ENCODE results near the gene PDGFRB.

PDGFRB gene

DNA sequence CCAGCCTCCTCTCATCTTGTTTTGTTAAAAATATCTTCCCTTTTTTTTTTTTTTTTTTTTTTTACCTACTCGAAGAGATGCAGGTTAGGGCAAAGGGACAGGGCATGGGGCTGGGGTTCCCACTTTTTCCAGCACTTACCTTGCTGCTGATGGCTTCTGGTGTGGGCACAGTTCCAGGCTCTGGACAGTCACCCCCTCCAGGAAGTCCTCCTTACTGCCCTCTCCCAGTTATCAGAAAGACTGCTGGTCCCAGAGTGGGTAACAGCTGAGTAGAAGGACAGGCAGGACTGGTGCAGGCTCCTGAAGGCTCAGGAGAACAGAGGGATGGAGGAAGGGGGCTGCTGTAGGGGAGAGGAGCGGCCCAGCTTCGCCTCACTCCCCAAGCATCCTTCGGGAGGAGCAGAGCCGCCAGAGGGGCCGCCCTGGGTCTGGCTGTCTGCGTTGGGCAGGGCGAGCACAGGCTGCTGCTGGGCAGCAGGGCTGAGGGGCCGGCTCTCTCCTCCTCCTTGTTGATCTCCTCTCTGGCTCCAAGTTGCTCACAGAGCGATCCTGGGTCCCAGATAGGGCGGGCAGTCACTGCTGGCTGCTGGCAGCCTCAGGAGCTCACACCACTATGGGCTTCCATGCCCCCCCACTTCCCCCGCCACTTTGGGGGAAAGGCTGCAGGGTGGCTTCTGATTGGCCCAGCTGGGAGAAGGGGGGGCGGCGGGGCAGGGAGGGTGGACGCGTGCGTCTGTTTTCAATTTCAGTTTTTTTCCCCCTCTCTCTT, at the start of gene PDGFRB:
TSS of gene PDGFRB (minus strand) at position 588 of the 769 bp plus-strand sequence. CDS start 18,798 bp downstream, outside the sequence.
- DNase-seq (ENCODE audit: low read depth), result peak; percentile 35

DNA sequence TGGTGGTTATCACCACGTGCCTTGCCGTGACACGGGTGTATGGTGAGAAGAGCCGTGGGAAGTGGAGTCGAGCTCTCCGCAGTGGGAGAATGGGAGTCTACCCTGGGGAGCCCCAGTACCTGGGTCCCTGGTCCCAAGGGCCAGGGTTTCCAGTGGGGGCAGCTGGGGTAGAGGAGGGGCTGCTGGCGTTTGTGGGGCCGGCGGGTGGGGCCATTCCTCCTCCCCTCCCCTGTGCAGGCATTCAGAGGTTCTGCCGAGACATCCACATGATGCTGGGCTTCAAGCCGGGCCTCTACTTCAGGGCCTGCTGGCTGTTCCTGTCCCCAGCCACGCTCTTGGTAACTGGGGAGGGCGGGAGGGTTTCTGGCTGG, 48.9 kb upstream of the PDGFRB start:
- DNase-seq (ENCODE audit: low read depth), result no peak

DNA sequence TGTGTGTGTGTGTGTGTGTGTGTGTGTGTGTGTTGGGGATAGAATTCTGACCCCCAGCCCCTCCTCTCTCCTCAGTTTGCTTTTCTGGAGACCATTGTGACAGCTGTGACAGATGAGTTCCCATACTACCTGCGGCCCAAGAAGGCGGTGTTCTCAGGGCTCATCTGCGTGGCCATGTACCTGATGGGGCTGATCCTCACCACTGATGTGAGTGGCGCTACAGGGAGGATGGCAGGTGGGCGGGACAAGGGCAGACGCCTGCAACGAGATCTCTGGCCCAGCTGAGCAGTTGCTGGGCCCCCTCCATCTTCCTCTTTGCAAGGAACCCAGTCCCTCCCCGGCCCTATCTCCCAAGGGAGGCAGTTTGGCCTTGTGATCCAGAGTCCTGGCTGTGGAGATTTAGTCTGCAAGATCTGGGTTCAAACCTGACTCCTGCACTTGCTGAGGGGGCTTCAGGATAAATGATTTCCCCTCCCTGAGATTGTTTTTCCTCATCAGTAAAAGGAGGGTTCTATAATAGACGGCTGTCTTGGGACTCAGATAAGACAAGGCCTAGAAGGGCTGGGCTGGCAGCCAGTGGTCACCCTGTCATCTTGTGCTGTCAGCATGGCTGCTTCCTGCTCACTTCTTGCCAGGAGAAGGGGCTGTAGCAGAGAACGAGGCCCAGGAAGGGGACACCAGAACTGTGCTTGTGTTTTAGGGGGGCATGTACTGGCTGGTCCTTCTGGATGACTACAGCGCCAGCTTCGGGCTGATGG, 48.4 kb upstream of the PDGFRB start:
- DNase-seq (ENCODE audit: low read depth), result no peak

DNA sequence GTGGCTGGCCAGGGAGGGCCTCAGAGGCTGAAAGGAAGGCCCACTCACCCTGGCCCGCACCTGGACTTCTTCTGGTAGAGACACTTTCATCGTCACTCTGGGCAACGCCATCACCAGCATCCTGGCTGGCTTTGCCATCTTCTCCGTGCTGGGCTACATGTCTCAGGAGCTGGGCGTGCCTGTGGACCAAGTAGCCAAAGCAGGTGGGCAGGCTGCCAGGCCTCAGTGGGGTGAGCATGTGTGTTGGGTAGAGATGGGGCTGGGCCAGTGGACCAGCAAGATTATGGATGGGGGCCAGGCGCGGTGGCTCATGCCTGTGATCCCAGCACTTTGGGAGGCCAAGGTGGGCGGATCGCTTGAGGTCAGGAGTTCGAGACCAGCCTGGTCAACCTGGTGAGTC, 46.9 kb upstream of the PDGFRB start:
- no peak for DNase-seq (ENCODE audit: low read depth)

DNA sequence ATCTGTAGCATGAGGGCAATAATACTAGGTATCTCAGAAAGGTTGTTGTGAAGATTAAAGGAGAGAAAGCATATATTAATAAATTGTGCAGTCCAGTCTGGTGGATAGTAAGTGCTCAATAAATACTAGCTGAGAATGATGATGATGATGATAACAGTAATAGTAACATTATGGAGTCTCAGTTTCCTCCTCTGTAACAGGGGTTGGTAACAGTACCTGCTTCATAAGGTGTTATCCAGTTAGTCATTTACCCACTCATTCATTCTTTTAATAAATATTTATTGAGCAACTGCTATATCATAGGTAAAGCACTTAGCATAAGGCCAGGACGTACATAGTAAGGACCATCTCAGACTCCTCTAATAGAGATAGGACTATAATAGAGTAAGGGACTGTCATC, 41.8 kb upstream of the PDGFRB start:
- DNase-seq (ENCODE audit: low read depth), result no peak

DNA sequence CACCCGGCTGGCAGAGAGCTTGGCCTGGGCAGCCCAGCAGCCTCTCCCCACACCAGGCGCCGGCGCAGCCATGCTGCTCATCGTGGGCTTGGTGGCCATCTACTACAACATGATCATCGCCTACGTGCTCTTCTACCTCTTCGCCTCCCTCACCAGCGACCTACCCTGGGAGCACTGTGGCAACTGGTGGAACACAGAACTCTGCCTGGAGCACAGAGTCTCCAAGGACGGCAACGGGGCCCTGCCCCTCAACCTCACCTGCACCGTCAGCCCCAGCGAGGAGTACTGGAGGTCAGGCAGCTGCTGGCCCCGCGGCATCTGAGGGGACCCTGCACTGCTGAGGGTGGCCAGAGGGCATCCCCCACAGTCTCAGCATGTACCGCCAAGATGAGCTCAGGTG, 41.3 kb upstream of the PDGFRB start:
- no peak for DNase-seq (ENCODE audit: low read depth)

DNA sequence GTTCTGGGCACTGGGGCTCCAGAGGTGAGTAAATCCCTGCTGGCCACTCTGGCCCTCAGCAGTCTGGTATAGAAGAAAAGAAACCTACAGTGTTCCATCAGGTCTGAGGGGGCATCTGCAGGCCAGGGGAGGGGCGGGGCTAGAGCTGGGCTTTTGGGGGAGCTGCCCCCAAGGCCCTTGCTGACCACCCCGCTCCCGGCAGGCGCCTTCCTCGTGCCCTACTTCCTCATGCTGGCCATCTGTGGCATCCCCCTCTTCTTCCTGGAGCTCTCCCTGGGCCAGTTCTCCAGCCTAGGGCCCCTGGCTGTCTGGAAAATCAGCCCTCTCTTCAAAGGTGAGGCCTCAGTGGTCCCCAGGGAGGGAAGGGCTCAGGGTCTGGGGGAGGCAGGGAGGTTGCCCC, 40.9 kb upstream of the PDGFRB start:
- no peak for DNase-seq (ENCODE audit: low read depth)

DNA sequence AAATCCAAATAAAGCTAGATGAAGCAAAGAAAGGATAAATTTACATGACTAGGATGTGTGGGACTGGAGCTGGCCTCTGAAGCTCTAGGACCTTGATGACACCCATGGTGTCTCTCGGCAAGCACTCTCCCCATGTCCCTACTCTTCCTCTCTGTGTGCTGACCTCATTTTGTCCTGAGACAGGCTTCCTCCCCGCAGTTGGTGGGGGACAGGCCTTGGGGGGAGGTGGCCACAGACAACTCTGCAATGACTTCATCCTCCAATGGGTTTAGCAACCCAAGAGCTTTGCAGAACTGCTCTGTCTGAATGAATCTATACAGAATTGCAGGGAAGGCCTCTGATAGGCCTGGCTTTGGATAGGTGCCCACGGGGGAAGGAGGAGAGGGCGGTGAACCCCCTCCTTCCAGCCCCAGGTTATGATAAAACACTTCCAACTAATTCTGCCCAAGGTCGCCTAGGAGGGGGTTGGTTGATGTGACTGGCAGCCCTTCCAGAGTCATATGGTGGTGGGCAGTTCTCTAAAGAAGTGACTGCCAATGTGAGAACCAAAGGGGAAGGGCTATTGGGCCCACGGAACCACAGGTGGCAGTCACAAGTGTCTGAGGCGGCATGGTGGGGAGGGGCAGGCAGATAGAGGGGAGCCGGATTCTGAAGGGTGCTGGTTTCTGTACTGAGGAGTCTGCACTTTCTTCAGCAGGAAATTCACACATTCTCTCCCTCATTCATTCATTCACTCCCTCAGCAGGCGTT, 40.3 kb upstream of the PDGFRB start:
- no peak for DNase-seq (ENCODE audit: low read depth)

DNA sequence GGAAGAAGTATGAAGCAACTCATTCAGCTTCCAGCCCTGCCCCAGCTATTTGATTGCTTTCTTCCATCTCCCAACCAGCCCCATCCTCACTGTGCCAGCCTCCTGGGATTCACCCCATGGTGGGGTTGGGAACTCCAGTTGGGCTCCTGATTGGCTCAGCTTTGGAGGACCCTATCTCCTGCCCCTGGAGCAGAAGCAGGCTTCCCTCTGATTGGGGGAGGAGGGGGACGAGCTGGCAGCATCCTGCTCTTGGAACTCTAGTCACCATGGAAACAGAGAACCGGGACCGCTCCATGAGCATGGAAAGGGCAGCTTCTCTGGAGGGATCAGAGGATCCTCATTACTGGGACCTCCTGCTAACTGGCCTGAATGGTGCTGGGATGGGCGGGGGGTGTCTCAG, 36.8 kb upstream of the PDGFRB start:
- no peak for DNase-seq (ENCODE audit: low read depth)

DNA sequence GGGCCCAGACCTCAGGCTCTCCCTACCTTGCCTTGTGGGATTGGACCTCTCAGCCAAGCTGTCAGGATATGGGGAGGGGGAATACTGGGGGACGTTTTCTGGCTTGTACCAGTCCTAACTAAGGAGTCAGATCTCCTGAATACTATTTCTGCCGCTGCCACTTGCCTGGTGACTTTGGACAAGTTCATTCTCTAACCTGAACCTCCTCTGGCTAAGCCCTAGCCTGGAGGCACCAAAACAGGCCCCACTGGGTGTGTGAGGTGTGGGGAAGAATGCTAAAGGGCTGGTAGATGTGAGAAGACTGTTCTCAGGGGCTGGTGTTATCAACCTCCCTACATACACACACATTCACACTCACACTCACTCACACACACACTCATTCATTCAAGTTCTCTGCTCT, 35.3 kb upstream of the PDGFRB start:
- no peak for DNase-seq (ENCODE audit: low read depth)

DNA sequence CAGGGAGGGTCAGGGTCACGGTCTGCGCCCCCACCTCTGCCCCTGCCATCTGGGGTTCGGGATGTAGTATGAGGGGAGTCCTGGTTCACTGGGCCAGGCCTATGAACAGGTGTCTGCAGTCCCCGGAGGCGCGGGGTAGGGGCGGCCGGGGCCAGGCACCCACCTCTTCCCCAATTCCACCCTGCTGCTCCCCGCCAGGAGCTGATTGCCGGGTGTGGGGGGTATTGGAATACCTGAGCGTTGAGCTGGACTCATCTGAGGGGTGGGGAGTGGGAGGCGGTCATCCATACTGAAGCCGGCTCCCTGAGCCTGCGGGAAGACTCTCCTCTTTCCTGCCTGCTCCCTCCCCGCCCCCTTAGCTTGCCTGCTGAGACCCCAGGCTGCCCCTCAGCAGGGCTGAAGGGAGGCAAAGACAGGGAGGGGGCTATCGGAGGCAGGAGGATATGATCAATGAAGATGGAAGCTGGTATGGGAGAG, 34.9 kb upstream of the PDGFRB start:
- DNase-seq (ENCODE audit: low read depth), result no peak

DNA sequence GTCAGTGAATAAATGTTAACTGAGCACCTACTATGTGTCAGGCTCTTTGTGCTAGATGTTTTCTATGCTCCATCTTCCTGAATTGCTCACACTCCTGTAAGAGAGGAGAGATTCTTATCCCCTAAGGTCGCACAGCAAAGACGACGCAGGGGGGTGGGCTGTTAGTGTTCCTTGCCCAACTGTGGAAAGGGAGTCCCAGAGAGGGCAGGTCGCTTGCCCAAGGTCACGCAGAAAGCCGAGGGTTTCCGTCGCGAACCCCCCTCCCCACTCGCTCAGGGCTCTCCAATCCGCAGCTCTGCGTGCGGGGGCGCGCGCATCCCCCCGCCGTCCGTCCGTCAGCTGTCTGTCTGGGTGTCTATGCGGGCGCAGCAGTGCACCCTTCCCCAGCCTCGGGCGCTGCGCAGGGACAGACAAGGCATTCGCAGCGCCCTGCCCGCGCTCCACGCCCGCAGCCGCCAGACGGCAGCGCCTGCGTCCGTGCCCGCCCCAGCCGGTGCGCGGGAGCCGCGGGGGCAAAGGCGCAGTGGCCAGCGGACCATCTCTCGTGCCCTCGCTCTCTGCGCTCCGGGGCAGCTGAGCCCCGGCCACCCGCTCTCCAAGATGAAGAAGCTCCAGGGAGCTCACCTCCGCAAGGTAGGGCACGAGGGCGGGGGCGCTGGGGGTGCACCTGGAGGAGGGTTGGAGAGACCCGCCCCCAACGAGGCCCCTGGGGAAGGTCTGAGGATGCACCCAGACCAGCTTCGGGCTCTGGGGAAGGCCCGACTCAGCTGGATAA, 34.3 kb upstream of the PDGFRB start, which contains the start of gene SLC6A7:
TSS of gene SLC6A7 (plus strand) at position 335 of the 775 bp plus-strand sequence. CDS start at position 601, 266 bp downstream.
- DNase-seq (ENCODE audit: low read depth), result no peak

DNA sequence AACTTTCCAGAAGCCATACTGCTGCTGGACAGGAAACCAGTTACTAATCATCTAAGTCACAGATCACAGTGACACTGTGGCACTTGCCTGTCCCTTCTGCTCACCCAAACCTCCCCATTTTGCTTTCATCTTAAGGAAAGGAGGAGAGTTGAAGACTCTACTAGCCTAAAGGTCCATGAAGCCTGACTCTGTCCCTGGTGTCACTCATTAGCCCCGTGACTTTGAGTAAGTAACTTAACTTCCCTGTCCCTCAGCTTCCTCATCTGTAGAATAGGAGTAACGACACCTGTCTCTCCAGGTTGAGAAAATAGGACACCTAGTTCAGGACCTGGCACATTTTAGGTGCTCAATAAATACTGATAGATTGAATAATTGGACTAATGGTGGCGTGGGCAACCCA, 33.7 kb upstream of the PDGFRB start:
- DNase-seq (ENCODE audit: low read depth), result no peak

DNA sequence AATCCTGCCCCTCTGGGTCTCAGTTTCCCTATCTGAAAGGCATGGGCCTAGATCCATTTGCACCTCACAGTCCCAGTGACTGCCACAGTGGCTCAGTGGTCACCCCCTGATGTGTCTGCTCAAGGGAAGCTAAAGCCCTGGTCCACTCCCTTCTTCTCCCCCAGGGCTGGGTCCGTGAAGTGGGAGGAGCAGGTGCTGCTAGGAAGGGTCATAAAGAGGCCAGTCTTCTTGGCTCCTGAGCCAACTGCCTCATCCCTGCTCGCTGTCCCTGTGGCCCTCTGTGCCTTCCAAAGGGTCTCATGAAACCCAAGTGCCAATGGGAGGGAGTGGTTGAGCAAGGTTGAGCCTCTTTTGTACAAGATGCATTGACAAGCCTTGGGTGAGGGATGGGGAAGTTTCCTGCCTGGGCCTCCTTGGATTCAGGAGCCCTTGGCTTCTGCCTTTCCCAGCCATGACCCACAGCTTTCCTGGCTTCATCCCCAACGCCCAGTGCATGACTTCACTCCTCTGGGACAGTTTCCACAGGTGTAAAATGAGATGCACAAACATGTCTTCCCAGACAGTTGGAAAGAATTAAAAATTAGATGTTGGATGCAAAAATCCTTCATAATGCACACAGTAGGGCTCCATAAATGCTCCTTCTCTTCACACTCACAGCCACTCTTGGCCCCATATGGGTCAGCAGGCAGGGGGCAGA, 32.6 kb upstream of the PDGFRB start:
- no peak for DNase-seq (ENCODE audit: low read depth)

DNA sequence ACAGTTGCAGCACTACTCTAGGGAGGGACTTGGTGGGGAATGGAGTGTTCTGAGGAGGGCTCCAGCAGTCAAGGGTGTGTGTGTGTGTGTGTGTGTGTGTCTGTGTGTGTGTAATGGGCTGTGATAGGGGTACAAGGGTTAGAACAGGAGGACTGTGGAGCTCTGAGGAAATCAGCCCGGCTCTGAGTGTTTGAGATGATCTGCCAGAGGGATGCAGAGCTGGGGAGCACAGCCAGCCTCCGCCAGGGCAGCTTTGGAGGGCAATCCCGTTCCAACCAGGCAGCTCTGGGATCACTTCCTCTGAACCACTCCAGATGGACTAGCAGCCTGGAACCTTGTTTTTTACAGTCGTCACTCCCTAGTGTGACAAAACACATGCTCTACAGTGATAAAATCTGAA, 31.3 kb upstream of the PDGFRB start:
- no peak for DNase-seq (ENCODE audit: low read depth)

DNA sequence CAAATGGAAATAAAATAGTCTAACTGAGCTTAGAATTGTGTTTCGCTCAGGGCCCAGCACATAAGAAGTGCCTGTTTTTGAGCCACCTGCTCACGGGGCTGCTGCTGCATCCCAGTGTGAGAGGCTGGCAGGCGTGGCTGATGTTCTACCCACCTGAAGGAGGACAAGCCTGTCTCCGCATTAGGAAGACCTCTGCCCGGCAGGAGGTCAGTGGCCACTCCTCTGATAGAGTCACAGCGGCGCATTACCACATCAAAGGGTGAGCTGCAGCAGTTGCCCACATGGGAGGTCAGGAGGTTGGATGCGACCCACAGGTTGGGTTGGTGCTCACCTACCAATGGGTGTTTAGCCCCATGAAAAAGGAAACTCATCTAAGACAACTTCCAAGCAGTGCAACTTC, 30.5 kb upstream of the PDGFRB start:
- DNase-seq (ENCODE audit: low read depth), result no peak

DNA sequence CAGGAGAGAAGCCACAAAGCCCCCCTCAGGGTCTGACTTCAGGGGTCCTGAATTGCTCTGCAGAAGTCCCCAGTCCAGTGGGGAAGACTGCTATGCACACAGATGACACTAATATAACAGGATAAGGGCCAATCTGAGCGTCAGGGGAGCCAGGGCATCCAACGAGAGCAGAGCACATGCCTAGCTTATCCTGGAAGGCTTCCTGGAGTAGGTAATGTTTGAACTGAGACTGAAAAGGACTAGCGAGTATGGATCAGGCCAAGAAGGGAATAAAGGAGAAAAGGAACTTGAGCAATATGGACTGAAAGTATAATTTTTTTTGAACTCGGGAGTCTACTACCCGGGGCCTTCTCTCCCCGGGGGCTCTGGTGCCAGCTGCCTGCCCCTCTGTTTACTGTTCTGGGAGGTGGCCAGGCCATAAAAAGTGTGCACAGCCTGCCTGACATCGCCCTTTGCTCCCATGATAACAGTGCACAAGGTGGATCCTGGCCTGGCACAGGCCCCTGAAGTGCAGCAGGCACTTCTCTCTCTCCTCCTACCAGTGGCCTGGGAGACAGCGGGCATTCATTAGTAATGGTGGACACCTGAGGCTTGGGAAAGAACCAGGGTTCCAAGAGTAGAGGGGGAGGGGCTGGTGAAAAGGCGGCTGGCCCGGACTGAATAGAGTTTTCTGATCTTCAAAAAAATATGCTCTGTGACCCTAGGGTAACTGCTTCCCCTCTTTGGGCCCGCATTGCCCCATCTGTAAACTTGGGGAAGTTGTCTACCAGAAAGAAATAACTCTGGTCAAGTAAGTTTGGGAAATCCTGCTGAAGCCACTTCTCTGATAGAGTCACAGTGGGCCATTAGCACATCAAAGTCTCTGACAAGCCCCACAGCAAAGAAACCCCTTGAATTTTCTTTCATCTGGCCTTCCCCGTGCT, 29.6 kb upstream of the PDGFRB start:
- no peak for DNase-seq (ENCODE audit: low read depth)

DNA sequence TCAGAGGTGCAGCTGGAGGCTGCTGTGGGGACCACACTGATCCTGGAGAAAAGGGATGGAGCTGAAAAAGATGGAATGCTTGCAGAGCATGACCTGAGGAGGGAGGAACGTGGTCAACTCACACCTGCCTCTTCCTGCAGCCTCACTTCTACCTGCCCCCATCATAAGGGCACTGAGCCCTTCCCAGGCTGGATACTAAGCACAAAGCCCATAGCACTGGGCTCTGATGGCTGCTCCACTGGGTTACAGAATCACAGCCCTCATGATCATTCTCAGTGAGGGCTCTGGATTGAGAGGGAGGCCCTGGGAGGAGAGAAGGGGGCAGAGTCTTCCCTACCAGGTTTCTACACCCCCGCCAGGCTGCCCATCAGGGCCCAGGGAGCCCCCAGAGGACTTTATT, 28.4 kb upstream of the PDGFRB start:
- DNase-seq (ENCODE audit: low read depth), result no peak

DNA sequence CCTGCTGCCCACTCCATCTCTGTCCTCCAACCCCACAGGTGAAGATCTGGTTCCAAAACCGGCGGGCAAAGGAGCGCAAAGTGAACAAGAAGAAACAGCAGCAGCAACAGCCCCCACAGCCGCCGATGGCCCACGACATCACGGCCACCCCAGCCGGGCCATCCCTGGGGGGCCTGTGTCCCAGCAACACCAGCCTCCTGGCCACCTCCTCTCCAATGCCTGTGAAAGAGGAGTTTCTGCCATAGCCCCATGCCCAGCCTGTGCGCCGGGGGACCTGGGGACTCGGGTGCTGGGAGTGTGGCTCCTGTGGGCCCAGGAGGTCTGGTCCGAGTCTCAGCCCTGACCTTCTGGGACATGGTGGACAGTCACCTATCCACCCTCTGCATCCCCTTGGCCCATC, 27.8 kb upstream of the PDGFRB start:
- DNase-seq (ENCODE audit: low read depth), result no peak

DNA sequence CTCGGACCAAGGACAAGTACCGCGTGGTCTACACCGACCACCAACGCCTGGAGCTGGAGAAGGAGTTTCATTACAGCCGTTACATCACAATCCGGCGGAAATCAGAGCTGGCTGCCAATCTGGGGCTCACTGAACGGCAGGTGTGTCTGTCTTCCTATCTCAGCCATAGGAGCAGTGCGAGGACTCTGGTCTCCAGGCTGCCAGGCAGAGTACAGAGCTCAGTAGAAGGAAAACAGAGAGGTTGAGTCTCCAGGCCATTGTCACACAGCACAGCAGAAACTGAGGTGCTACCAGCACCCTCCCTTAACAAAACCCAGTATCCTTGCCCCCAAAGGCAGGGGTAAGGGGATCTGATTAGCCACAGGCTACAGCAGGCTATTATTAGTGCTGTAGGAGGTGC, 27.1 kb upstream of the PDGFRB start:
- DNase-seq (ENCODE audit: low read depth), result no peak
